G401.6 (cell line): ENCODE measurements around the gene SFXN2.
"Not testable (repeated sequence)": the region's sequence is repeated elsewhere in the genome, so short reads cannot be mapped to it uniquely, and the experiment has no call there.

Experiments
- FAIRE-seq: peaks from 2 replicates; lab custom pipeline; 2012; peaks lifted over from hg19 to GRCh38; lab: Jason Lieb, UNC

Gene SFXN2

GRCh38 chr10:102714621-102715455, at the start of gene SFXN2:
Gene SFXN2, plus strand, starts transcription at chr10:102714636. Its CDS starts 12,001 bp downstream, at chr10:102726637.
- FAIRE-seq, result no peak

DNA sequence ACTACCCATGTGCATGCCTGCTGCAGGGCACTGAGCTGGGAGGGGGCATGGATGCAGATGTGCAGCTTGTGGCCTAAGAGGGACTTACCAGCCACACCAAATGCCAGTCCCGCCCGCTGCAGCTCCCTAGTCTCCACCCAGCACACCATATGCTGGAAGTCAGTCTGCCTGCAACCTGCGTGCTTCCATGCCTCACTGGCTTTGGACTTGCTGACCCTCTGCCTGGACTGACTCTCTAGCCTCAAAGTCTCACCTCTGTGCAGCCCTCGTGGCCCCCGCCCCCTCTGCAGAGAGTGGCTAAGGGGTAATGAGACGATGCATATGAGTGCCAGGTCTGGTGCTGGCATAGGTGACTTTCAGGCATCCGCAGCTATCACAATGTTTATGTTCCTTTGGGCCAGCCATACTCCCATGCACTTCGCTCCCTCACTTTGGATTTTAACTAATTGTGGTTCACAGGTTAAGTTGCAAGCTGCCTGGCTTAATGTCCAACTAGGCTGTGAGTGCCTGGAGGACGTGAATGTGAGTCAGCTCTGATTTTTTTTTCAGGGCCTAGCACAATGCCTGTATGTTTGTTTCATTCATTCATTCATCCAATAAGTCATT, 48.4 kb upstream of the SFXN2 start:
- no peak for FAIRE-seq

- FAIRE-seq, result not testable (repeated sequence)
Observed at GRCh38 chr10:102667411-102667810, 47.0 kb upstream of the SFXN2 start.

GRCh38 chr10:102668326-102669107, 45.9 kb upstream of the SFXN2 start:
- FAIRE-seq, result no peak

DNA sequence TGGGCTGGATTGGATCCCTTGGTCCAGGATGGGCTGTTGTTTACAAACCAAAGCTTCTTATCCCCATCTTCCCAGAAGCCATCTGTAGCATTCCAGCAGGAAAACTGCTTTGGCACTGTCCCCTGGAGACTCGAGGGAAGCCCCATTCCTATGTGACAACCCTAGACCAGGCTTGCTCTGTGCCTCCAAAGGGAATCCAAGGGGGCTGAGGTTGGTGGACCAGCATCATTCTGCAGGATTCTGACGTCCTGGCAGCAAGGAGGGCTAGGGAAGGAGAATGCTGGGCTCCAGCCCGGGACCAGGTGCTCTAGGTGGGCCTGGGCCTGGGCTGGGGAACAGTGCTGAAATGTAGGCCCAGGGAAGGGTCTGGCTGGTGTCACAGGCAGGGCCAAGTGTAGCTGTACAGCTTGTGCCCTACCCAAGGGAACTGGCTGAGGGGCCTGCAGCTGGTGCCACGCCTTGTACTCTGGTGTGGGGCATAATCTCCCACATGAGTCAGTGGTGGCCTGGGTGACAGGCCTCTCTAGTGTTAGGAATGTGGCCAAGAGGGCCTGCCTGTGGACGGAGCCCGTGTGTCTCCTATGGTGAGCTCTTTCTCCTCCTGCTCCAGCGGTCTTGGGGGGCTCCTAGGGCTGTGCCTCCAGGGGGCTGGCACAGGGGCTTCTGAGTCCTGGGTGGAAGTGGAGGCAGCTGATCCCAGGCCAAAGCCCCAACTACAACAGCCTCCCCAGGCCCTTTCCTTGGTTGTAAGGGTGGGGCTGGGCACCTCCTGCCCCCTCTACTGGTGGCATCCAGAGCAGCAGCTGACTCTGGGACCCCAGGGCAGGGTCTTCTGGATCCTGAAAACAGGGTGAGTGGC, 45.0 kb upstream of the SFXN2 start:
- no peak for FAIRE-seq

- FAIRE-seq, result no peak
Observed at GRCh38 chr10:102670065-102670670, 44.3 kb upstream of the SFXN2 start.

DNA sequence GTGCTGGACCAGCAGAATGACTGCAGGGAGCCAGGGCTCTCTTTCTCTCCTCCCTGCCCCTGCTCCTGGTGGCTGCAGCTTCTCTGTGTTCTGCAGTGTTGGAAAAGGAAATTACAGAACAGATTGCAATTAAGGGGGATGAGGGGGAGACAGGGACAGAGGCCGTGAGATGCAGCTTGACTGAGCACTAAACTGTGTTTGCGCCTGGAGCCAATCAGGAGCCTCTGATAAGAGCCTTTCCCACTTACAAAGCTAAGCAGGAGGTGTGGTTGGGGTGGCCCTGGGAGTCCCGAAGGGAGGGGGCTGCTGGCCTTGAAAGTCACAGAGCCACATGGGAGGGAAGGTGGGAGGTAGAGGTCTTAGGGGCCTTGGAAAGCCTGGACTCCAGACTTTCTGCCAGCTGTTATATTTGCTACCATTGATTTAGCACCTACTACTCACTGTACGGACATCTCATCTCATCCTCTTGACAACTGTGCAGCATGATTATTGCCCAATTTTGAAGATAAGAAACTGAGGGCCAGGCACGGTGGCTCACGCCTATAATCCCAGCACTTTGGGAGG, 43.5 kb upstream of the SFXN2 start:
- no peak for FAIRE-seq

GRCh38 chr10:102673236-102673818, 41.1 kb upstream of the SFXN2 start:
- FAIRE-seq, result no peak

GRCh38 chr10:102673819-102674511, 40.5 kb upstream of the SFXN2 start:
- no peak for FAIRE-seq

GRCh38 chr10:102674566-102674965, 39.9 kb upstream of the SFXN2 start:
- no peak for FAIRE-seq

GRCh38 chr10:102675011-102675665, 39.3 kb upstream of the SFXN2 start:
- FAIRE-seq, result no peak

DNA sequence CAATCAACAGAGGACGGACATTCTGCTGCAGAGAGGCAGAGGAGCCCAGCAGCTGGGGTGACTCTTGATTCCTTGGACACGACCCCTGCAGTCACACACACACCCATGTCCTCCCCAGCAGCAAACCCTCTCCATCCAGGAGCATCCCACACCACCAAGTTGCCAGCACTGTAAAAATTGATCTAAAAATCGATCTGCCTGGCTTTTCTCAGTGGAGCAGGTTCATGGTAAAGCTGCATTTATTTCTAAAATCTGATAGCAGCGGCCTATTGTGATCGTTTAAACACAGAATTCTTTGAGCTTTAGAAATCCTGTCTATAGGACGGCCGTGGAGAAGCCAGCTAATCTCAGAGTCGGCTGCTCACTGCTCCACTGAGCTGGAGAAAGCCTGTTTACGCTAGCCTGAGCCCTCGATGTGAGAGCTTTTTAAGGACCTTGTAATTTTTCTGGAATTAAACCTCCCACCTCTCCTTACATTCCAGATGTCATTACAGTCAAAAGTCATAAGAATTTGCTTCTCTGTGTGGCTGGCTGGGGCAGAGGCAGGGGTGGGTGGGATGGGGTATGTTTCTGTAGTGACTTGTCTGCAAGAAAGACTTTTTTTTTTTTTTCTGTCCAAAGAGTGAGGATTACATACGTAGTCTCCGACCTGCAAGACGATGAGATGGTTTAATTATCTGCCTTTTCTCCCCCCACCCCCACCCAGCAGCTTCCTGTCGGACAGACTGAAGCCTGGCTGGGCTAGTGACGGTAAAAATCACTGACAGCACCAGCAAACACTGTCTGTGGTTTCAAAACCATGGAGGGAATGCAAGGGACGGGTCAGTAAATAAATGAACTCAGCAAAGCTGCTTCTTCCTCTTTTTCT, 38.5 kb upstream of the SFXN2 start:
- FAIRE-seq, result no peak

DNA sequence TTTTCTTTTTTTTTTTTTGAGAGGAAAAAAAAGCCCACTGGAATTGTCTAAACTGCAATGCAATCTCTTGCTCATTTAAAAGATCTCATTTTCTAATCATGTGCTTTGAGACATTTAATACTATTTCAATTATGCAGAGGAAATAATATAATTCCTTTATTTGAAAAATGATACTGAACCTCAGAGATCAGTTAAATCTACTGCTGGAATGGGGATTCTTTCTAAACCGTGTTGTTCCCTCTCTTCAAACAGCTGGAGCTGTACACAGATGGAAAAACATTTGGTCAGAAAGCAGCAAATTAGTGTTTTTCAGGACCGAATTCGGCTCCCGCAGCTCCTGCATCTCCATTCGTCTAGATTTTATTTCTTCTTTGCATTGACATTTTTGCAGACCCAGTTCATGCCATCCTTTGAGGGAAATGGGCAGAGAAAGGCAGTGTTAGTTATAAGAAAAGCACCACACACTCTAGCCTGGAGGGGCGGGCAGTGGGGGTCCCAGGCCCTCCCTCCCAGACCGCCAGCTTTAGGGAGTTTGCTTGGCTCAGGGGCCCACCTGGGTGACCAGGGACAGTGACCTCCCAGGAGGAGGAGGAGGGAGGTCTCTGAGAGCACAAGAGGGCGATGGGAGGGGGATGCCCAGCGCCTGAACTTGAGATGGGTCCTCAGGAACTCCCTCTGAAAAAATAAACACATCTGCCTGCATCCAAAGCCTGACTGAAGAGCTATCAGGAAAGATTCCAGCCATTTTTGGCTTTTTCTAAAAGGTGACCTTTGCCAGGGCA, 37.7 kb upstream of the SFXN2 start:
- no peak for FAIRE-seq

- no peak for FAIRE-seq
Observed at GRCh38 chr10:102677331-102678067, 36.9 kb upstream of the SFXN2 start.

DNA sequence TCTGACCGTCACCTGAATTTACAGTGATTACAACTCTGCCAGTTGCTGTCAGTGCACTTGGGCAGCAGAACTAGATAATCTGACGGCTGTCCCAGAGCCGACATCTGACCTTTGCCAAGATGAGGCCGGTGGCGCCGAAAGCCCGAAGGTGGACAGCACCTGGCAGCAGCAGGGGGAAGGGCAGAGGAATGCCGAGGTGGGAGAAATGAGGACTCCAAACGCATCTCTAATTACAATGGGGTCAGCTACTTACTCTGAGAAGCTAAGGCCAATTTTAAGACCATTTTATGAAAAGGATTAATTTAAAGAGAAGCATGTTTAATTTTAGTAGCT, 36.4 kb upstream of the SFXN2 start:
- no peak for FAIRE-seq

DNA sequence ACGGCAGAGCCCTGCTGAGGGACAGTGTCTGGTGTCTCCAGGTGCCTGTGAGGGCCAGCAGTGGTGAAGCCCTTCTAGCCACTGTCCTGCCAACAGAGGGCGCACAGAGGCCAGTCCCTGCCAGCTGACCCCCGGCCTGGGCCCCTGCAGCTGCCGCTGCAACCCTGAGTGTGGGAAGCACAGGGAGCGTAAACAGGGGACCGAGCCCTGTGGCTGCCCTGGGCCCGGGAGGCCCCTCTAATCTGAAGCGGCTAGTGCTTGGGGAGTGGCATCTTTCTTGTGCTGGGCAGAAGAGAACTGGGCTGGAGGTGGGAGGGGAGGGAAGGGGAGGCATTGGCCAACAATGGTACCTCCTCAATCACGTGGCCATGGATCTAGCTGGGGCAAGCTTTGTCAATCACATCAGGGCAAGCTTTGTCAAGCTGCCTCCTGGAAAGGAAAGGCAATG, 35.6 kb upstream of the SFXN2 start:
- peak; percentile 25 for FAIRE-seq

GRCh38 chr10:102679596-102679995, 34.8 kb upstream of the SFXN2 start:
- no peak for FAIRE-seq
